ENCODE measurements around the gene CCNYL1.
"Not testable (repeated sequence)": the region's sequence is repeated elsewhere in the genome, so short reads cannot be mapped to it uniquely, and the experiment has no call there.

CCNYL1 gene

GRCh38 chr2:207753688-207754087 lies 42.2 kb downstream of the CCNYL1 start:
- peaks cover 15% of the 10 kb centered on the region for H3K36me3 Mint-ChIP-seq (ENCODE audit: insufficient read depth)
- not testable (repeated sequence) for H3K9me3 Mint-ChIP-seq; H3K27ac Mint-ChIP-seq; H3K4me1 Mint-ChIP-seq (ENCODE audit: low read depth in 2 of 2); H3K4me3 Mint-ChIP-seq; ATAC-seq (replicated peaks); DNase-seq; H3K27me3 Mint-ChIP-seq

DNA sequence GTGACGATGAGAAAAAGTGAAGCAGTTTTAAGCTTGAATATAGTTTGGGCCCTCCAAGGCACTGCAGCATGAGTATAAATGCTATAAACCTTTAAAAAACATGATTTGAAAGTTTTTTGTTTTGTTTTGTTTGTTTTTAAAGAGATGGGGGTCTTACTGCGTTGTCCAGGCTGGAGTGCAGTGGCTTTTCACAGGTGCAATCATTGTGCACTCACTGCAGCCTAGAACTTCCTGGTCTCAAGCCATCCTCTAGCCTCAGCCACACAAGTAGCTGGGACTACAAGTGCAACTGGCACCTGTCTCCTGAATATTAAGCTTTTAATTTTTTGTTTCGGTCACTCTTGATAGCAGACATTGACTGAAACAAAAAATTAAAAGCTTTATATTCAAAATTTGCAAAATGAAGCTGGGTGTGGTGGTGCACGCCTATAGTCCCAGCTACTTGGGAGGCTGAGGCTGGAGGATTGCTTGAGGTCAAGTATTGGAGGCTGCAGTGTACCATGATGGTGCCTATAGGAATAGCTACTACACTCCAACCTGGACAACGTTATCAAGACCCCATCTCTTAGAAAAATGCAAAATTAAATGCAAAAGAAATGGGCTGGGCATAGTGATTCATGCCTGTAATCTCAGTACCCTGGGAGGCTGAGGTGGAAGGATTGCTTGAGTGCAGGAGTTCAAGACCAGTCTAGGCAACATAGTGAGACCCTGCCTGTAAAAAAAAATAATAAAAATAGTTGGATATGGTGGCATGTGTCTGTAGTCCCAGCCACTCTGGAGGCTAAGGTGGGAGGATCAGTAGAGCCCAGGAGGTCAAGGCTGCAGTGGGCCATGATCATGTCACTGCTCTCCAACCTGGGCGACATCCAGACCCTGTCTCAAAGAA lies 43.3 kb downstream of the CCNYL1 start:
- Mint-ChIP-seq H3K27ac (no peak overlapping the region), H3K4me3 (no peak overlapping the region), H3K9me3 (no peaks in the 10 kb centered on the region), H3K36me3 (ENCODE audit: insufficient read depth) (peaks cover 15% of the 10 kb centered on the region), H3K27me3 (no peaks in the 10 kb centered on the region), H3K4me1 (ENCODE audit: low read depth in 2 of 2) (no peaks in the 10 kb centered on the region)
- DNase-seq: no peak
- no peak for ATAC-seq (replicated peaks)

DNA sequence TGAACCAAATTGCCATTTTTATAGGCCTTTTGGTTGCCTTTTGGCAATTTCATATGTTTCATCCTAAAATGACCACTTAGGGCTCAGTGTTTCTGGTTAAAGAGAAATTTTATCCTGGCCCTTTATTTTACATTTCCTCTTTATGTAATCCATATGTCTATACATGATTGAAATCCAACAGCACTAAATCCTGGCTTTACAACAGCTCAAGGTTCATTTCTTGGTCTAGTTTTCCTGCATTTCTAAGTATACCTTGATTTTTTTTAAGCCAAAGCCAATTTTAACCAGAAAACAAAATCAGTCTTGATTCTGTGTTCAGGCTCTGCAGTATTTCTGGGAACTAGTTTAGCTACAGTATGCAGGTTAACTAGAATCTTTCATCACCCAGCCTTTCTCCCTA lies 46.6 kb downstream of the CCNYL1 start:
- no peaks in the 10 kb centered on the region for H3K4me1 Mint-ChIP-seq (ENCODE audit: low read depth in 2 of 2)

DNA sequence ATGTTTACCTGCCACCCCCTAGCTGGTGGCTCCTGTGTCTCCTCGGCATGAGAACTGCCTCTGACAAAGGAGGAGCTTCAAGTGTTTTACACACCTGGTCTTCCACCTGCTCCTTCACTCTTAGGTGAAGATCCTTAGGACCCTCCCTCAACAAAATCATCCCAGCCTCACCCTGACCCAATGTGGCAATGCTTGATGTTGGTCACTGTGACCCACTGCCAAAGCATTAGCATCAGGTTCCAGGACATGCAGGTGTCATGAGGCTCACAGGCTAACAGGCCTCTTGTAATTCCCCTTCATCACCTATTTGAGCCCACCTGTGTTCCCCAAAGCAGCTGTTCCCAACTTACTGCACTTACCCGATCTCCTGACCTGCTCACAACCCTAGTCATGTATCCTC lies 48.5 kb downstream of the CCNYL1 start:
- Mint-ChIP-seq H3K27ac (no peak overlapping the region), H3K4me1 (ENCODE audit: low read depth in 2 of 2) (no peaks in the 10 kb centered on the region), H3K36me3 (ENCODE audit: insufficient read depth) (no peaks in the 10 kb centered on the region), H3K9me3 (no peaks in the 10 kb centered on the region), H3K4me3 (no peak overlapping the region), H3K27me3 (peaks cover 16 to 29% of the 10 kb centered on the region in 2 donors)
- ATAC-seq (replicated peaks) (no peak), DNase-seq (no peak)

More for the DNA sequence above, 46.6 kb downstream of the CCNYL1 start:
- DNase-seq: no peak
- ATAC-seq (replicated peaks): no peak
- no peak overlapping the region for H3K27ac Mint-ChIP-seq
- no peaks in the 10 kb centered on the region for H3K9me3 Mint-ChIP-seq
- H3K36me3 Mint-ChIP-seq (ENCODE audit: insufficient read depth): no peaks in the 10 kb centered on the region
- H3K27me3 Mint-ChIP-seq: peaks cover 0 to 16% of the 10 kb centered on the region in 2 donors
- H3K4me3 Mint-ChIP-seq: no peak overlapping the region

GRCh38 chr2:207760453-207760852 lies 49.0 kb downstream of the CCNYL1 start:
- peaks cover 22 to 29% of the 10 kb centered on the region in 2 donors for H3K27me3 Mint-ChIP-seq
- no peaks in the 10 kb centered on the region for H3K9me3 Mint-ChIP-seq
- no peak overlapping the region for H3K27ac Mint-ChIP-seq
- no peak overlapping the region for H3K4me3 Mint-ChIP-seq
- DNase-seq: no peak
- no peaks in the 10 kb centered on the region for H3K4me1 Mint-ChIP-seq (ENCODE audit: low read depth in 2 of 2)
- no peak for ATAC-seq (replicated peaks)
- no peaks in the 10 kb centered on the region for H3K36me3 Mint-ChIP-seq (ENCODE audit: insufficient read depth)

GRCh38 chr2:207761426-207761825 lies 50.0 kb downstream of the CCNYL1 start:
- H3K4me3 Mint-ChIP-seq; H3K27ac Mint-ChIP-seq; H3K36me3 Mint-ChIP-seq (ENCODE audit: insufficient read depth); H3K4me1 Mint-ChIP-seq (ENCODE audit: low read depth in 2 of 2); ATAC-seq (replicated peaks); DNase-seq; H3K9me3 Mint-ChIP-seq: not testable (repeated sequence)
- H3K27me3 Mint-ChIP-seq: peaks cover 31 to 36% of the 10 kb centered on the region in 2 donors

GRCh38 chr2:207762146-207762545 lies 50.7 kb downstream of the CCNYL1 start:
- no peak for DNase-seq
- Mint-ChIP-seq H3K4me1 (ENCODE audit: low read depth in 2 of 2) (peaks cover 1 to 2% of the 10 kb centered on the region in 2 donors), H3K9me3 (no peaks in the 10 kb centered on the region), H3K27ac (no peak overlapping the region), H3K36me3 (ENCODE audit: insufficient read depth) (peaks cover under 1% of the 10 kb centered on the region), H3K27me3 (peaks cover 36 to 37% of the 10 kb centered on the region in 2 donors), H3K4me3 (no peak overlapping the region)
- ATAC-seq (replicated peaks): no peak

DNA sequence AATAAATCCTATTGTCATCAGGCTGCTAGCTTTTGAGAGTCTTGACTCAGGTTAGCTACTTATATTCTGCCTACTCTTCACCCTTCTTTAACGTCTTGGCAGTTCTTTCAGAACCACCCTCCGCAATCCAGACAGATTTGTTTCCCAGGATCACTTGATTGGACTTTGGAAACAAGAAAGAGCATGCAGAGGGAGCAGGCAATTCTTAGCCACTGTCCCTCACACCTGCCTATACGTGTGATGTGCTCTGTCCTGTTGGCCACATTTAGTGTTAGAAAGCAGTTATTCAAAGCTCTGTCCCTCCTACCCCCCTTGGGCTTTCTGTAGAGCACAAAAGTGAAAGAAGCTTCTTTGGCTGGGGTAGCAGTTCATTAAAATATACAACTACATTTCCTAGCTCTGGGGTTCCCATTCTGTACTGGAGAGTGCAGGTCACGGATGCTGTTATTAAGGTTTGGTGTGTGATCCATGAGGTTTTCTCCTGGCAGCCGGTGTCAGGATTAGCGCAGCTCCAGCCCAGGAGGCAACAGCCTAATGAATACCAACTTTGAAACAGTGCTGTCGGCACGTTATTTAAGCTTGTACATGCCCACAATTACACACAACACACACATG lies 52.0 kb downstream of the CCNYL1 start:
- Mint-ChIP-seq H3K27me3 (peaks cover 36 to 42% of the 10 kb centered on the region in 2 donors), H3K4me1 (ENCODE audit: low read depth in 2 of 2) (peaks cover 11 to 12% of the 10 kb centered on the region in 2 donors), H3K9me3 (no peaks in the 10 kb centered on the region), H3K27ac (no peak overlapping the region), H3K4me3 (no peak overlapping the region), H3K36me3 (ENCODE audit: insufficient read depth) (peaks cover 3% of the 10 kb centered on the region)
- ATAC-seq (replicated peaks): no peak
- DNase-seq: no peak

GRCh38 chr2:207764096-207764630 lies 52.7 kb downstream of the CCNYL1 start:
- DNase-seq (no peak), ATAC-seq (replicated peaks) (no peak)
- Mint-ChIP-seq H3K9me3 (no peaks in the 10 kb centered on the region), H3K4me3 (no peak overlapping the region), H3K27ac (no peak overlapping the region), H3K27me3 (peaks cover 36 to 42% of the 10 kb centered on the region in 2 donors), H3K4me1 (ENCODE audit: low read depth in 2 of 2) (peaks cover 15 to 16% of the 10 kb centered on the region in 2 donors), H3K36me3 (ENCODE audit: insufficient read depth) (peaks cover 3% of the 10 kb centered on the region)

GRCh38 chr2:207765547-207765946 lies 54.1 kb downstream of the CCNYL1 start:
- ATAC-seq (replicated peaks) (no peak), DNase-seq (no peak)
- no peaks in the 10 kb centered on the region for H3K9me3 Mint-ChIP-seq
- no peak overlapping the region for H3K4me3 Mint-ChIP-seq
- H3K4me1 Mint-ChIP-seq (ENCODE audit: low read depth in 2 of 2): peaks cover 18 to 22% of the 10 kb centered on the region in 2 donors
- peaks cover 11% of the 10 kb centered on the region for H3K36me3 Mint-ChIP-seq (ENCODE audit: insufficient read depth)
- peaks cover 36 to 42% of the 10 kb centered on the region in 2 donors for H3K27me3 Mint-ChIP-seq
- no peak overlapping the region for H3K27ac Mint-ChIP-seq

- Mint-ChIP-seq H3K9me3 (no peaks in the 10 kb centered on the region), H3K36me3 (ENCODE audit: insufficient read depth) (peaks cover 11% of the 10 kb centered on the region), H3K27me3 (peaks cover 32 to 42% of the 10 kb centered on the region in 2 donors), H3K27ac (no peak overlapping the region), H3K4me3 (peak overlapping the region in 1 of 2 donors; percentile 86), H3K4me1 (ENCODE audit: low read depth in 2 of 2) (peaks cover 21 to 27% of the 10 kb centered on the region in 2 donors)
- ATAC-seq (replicated peaks): no peak
- no peak for DNase-seq
Measured at GRCh38 chr2:207766041-207766551, 54.7 kb downstream of the CCNYL1 start.

- Mint-ChIP-seq H3K27me3 (peaks cover 24 to 42% of the 10 kb centered on the region in 2 donors), H3K4me1 (ENCODE audit: low read depth in 2 of 2) (peaks cover 21 to 27% of the 10 kb centered on the region in 2 donors), H3K4me3 (peak overlapping the region; percentile 86 to 89), H3K27ac (peak overlapping the region; percentile 41 to 46), H3K9me3 (no peaks in the 10 kb centered on the region), H3K36me3 (ENCODE audit: insufficient read depth) (peaks cover 11% of the 10 kb centered on the region)
- no peak for ATAC-seq (replicated peaks)
- no peak for DNase-seq
Measured at GRCh38 chr2:207766697-207767460, 55.4 kb downstream of the CCNYL1 start.

Measured in effector memory CD8-positive, alpha-beta T cell (primary cell).